T-helper 1 cell treated with Interleukin-12 subunit alpha and Interleukin-12 subunit beta and Interleukin-4 antibody, amounts not matched to agents 30 ng/mL and 1 ng/mL, for 36 hours (primary cell): Measurements from ENCODE around the gene GBF1. TPM values are rescaled to one million over a fixed set of nuclear protein-coding genes. Genes with fewer than 3 reads are reported as not detected.
"Not testable (repeated sequence)": the region's sequence is repeated elsewhere in the genome, so short reads cannot be mapped to it uniquely, and the experiment has no call there.

Source experiments
- intact Hi-C: fragments of 100-400 bp; cut with micrococcal nuclease; formaldehyde crosslinking; loops from one replicate; pipeline ENCODE4 v1.15.1; 2024
- total RNA-seq: library from RNA; stranded (reverse); gene quantifications from 2 replicates; pipeline ENCODE4 v1.2.3, GENCODE V29; 2022

GBF1 gene
- total RNA-seq, 1 donor from 2014 or later: 57.0 TPM

DNA sequence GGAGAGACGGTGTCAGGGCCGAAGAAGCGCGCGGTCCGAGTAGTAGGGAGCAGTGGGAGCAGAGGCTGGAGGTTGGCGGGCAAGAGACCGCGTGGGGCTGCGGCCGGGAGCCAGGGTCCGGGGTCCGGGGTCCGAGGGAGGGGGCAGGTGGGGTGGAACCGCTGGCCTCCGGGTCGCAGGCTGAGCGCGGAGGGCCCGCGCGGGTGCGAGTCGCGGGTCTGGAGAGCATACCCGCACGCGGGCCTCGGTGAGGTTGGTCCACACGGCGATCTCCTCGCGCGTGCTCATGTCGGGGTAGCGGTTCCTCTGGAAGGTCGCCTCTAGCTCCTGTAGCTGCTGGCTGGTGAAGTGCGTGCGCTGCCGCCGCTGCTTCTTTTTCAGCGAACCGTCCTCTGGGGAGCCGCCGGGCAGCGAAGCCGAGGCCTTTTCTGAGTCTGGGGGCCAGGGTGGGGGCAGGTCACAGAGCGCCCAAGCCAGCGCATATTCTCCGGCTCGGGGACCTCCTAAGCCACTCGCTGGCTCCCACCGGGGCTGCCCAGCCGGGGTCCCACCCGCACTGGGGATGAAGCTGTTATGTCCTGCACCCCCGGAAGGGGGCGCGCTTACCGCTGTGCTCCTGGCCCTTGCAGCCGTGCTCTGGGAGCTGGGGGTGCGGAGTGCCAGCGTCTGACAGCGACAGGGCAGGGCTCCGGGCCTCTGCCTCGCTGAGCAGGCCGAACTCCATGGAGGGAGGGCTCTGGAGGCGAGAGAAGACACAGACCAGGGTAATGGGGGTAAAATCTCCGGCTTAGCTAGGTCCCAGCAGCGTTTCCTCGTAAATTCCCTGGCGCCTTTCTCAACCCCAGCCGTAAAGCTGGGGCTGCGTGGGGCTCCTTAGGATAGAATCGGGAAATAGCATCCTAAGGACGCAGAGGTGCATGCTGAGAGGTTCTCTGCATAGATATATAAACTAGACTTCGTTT, 13.7 kb upstream of the GBF1 start:
- intact Hi-C loops: loop anchor here (1.0 to 2.0 kb wide), 5 partner anchors 10 to 352 kb away; partner anchors contain the start of genes GBF1 and PITX3

DNA sequence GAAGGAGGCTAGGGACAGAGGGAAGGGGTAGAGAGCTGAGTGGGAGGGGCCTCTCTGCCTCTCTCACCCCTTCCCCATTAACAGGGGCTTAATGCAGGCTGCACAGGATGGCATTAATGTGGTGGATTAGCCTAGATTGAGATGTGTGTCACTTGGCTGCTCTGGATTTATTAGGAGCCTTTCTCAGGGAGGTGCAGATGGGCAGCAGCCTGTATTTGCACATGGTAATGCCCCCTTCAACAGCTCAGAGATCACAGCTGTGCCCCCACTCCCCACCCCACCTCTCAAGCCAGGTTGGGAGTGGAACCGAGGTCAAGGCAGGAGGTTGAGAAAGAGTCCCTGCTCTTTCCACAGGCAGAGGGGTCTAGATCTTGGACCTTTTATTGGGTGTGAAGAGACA, 11.3 kb upstream of the GBF1 start:
- intact Hi-C loops: no loop called here

DNA sequence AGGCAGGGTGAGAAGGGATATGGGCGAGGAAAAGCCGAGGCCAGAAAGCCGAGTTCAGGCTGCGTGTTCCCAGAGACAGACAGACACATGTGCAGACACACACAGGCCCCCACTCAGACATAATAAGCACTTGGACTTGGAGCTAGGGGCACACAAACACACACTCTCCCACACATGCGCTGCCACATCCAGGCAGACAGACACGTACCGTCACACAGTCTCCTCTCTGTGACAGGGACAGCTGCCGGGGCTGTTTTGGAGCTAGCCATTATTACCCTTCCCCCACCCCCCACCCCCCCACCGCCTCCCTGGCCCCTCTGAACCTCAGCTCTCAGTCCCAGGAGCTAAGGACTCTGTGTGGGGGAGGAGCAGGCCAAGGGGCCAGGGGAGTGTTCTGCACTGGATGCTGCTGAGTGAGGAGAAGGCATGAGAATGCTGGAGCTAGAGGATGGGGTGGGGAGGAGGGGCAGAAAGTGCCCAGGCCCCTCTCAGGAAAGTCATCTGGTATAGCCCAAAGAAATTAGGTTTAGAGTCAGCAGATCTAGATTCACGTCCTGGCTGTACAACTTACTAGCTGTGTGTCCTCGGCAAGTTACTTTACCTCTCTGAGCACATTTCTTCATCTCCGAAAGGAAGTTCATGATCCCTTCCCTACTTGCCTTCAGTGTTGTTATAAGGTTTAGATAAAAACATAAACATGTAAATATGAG, 10.3 kb upstream of the GBF1 start:
- intact Hi-C loops: no loop called here

DNA sequence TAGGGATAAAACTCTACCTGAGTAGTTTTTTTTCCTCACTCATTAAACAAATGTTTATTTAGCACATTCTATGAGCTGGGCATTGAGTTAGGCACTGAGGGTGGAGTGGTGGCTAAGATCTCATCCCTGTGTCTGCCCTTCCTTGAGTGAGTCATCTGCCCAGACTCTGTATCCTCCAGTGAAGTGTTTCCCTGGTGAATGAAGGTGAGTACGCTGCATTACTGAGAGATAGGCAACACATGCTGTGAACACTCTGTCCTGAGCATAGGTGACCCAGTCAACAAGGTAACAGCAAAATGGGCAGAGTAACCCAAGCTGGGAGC, 9.8 kb upstream of the GBF1 start:
- intact Hi-C loops: no loop called here

DNA sequence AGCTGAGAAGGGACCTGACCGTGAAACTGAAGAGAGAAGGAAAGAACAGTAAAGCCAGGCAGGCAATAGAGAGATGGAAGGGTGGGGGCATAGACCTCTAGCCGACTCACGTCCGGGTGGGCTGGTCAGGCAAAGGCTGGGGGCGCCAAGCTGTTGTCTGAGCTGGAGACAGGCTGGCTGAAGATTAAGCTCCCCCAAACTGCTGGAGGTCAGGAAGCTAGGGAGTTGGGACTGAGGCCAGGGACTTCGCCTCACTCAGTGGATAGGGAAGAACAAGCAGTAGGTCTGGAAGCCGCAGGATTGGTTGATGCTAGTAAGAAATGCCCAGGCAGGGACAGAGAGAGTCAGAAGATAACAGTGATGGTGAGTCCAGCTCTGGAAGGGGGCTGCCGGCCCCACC, 9.3 kb upstream of the GBF1 start:
- intact Hi-C loops: no loop called here

DNA sequence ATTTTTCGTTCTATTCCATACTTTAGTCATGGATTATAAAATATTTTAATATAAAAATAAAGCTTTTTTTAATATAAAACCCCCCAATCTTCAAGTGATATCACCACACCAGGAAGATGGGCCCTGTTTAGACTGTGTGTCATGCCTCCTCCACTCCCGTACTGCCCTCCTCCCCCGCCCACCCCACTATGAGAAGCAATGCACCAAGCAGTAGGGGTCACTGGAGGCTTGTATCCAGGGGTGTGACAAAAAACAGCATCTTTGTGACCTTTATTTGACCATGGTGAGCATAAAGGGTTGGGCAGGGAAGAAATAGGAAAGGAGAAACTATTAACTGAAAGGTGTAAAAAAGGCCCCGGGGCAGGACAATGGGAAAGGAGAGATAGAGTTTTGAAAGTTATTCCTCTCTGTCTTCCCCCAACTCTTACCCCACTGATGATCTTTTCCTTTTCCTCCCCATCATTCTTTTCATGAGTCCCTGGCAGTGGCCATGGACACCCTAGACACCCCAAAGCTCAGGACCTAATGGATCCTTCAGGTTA, 7.5 kb upstream of the GBF1 start:
- intact Hi-C loops: no loop called here

DNA sequence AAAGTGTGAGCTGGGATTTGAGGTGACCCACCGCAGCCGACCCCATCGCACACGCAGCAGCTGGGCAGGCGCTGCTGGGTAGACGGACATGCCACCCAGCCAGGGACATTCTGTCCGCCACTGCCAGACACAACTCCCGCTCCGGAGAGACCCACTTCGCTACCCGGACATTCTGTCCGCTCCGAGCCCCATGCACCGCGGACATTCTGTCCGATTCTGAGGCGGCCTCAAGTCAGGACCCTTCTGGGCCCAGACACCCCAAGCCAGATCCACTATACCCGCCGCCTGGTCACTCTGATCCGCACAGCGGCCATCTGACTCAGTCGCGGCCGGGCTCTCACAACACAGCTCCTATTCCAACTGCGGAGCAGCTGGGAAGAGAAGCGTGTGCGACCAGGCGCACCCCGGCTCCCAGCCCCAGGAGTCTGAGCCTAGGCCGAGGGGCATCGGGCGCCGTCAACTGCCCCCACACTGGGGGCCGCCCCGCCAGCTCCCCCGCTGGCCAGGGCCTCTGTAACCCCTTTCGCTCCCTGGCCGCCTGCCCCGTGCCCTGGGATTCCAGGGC, 4.8 kb upstream of the GBF1 start:
- intact Hi-C loops: loop anchor here (1.0 kb wide), 4 partner anchors 9 to 262 kb away; partner anchors contain the start of genes ACTR1A, CUEDC2 and NOLC1

DNA sequence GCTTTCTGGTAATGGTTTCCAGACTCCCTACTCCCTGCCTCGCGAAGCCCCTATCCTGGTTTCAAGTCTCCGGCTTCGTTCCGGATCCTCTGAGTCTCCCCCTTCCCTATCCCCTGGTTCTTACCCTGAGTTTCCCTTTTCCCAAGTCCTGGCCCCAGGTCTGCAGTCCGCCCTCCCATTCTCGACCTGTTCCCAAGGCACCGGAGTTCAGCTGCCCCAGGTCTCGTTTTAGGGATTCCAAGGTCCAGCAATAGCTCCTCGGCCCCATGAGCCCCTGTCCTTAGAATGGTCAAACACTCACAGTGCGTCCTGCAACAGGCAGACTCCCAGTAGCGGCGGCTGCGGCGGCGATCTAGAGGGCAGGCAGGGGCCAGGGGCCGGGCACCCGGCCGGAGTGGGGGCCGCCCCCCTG, 4.3 kb upstream of the GBF1 start:
- intact Hi-C loops: loop anchor here (1.0 kb wide), 4 partner anchors 10 to 261 kb away; partner anchors contain the start of genes ACTR1A, CUEDC2 and NOLC1

DNA sequence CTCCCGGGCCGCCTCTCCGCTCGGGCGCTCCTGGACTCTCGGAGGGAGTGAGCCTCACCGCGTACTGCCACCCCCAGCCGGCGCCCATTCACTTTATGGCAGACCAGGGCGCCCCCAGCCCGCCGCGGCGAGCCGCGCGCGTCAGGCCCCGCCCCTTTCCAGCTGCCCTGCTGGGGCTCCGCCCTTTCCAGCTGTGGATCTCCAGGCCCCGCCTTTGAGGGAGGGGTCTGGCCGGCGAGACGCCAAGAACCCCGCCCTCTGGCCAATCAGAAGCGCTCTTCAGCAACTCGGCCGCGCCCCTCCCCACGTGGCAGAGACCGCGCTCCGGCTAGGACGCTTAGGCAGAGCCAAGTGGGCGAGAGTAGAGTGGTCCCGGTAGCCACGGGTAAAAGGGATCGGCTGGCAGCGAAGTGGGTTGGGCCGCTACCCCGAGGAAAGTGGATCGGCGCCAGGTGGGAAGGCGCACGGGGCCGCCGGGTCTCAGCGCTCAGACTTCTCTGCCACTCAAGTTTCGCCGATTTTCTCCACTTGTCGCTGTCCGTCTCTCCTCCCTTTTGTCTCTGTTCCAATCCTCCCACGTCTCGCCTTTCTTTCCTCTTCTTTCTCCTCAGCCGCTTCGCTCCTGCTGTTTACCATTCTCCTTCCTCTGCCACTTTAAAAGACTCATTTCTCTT, 3.8 kb upstream of the GBF1 start, which contains the start of gene PITX3:
PITX3 (minus strand) TSS at position 69 of the 674 bp plus-strand sequence. CDS start 9,432 bp downstream, outside the sequence.
- intact Hi-C loops: loop anchor here (1.0 kb wide), 4 partner anchors 10 to 261 kb away; partner anchors contain the start of genes ACTR1A, CUEDC2 and NOLC1

DNA sequence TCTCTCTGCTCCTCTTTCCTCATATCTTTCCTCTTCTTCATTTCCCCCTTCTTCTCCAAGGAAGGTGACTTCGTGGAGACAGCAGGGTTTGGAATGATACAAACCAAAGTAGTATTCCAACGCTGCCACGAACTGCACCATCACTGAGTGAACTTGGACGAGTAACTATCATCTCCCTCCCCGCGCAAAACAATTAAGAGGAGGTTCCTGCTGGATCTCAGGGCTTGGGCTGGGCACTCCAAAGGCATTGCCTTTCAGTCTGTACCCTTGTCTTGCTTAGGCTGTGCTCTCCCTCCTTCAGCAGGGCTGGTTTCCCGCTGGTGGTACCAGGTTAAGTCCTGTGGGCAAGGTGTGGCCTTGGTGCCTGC, 3.2 kb upstream of the GBF1 start:
- intact Hi-C loops: no loop called here

DNA sequence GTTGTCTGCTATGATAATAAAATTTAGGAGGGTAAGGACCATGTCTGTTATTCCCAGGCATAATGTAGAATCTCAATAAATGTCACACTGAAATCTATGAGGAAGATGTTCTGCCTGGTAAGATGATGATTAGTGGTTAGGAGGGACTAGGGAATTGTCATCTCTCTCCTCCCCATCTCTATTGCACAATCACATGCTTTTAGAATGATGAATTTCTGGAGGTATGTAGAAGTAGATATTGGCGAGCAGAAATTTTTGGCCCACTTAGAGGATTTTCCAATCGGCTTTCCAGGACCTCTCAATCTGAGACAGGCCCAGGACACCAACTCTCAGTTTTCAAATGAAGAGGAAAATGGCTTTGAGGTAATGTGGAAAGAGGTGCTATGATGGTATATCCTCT, 2.0 kb upstream of the GBF1 start:
- intact Hi-C loops: no loop called here

DNA sequence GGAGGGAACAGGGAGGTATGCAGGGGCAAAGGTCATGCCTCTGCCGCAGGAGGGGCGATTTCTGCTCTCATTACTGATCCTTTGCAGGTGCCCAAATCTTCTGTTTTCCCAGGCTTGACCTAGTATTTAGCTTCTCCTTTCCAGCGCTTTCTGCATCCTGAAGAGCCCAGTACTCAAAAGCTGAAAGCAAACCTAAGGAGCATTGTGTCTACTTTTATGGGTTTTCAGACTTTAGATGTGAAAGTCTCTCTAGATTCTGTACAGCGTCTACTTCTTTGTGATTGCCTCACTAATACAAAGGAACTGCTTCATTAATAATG, 560 bp downstream of the GBF1 start:
- intact Hi-C loops: loop anchor here (1.0 to 5.0 kb wide), 18 partner anchors 15 to 1150 kb away; partner anchors contain the start of genes ACTR1A, ARL3, ATP5MK and CNNM2

DNA sequence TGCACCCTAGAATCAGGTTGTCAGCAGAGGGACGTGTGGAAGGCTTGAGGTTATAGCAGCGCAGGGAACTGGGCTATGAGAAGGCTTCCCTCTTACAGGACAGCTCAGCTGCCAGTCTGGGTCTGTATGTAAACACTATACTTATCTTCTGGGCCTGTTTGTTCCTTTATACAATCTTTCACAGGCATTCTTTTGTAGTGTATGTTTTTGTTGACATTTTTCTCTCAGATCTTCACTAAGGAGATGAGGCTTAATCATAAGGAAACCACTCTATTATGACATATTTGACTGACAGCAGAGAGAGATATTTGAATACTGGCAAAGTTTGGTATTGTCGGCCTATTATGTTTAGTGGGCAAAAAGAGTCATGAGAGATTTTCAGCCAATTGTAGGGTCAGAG, 929 bp downstream of the GBF1 start:
- intact Hi-C loops: loop anchor here (5.0 kb wide), 1 partner anchor 429 kb away; the partner anchor contains the start of gene OGA

DNA sequence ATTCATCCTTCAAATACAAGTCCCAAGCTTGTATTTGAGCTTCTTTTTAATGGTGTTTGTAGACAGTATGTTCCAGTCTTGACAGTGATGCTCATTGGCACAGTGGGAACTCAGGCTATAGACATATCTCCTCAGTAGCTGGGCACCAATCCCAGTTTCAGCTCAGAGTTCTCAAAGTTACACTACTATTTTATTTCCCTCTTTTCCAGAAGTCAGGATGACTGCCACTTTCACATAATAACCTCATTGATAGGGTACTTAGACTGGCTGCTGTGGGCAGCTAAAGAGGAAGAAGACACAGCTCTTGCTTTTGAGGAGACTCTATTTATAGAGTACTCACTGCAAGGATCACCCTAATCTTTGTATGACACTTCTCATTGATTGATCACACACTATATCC, 2.4 kb downstream of the GBF1 start:
- intact Hi-C loops: loop anchor here (5.0 kb wide), 1 partner anchor 430 kb away; the partner anchor contains the start of gene OGA

DNA sequence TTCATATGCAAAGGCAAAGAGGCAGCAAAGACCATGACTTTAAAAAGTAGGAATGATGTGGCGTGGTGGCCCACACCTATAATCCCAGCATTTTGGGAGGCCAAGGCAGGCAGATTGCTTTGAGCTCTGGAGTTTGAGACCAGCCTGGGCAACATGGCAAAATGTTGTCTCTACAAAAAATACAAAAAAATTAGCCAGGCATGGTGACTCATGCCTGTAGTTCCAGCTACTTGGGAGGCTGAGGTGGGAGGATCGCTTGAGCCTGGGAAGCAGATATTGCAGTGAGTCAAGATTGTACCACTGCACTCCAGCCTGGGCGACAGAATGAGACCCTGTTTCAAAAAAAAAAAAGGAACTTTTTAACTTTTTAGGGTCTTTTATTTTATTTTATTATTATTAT, 7.2 kb downstream of the GBF1 start:
- intact Hi-C loops: not testable (repeated sequence)

DNA sequence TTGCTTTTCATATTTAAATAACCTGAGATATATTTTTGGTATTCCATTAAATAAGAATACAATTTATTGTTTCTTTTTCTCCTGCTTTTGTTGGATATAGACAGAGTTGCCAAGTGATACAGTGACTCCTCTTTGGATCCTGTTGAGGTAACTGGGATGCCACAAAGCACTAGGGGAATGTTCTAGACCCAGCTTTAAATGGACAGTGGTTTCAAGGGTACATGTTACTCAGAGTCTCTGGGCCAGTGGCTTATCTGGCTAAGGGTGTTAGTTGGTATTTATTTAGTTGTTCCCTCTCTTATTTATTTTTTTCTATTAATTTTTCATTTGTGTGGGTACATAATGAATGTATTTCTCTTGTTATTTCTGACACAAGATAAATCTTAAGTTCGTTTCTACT, 9.1 kb downstream of the GBF1 start:
- intact Hi-C loops: no loop called here

DNA sequence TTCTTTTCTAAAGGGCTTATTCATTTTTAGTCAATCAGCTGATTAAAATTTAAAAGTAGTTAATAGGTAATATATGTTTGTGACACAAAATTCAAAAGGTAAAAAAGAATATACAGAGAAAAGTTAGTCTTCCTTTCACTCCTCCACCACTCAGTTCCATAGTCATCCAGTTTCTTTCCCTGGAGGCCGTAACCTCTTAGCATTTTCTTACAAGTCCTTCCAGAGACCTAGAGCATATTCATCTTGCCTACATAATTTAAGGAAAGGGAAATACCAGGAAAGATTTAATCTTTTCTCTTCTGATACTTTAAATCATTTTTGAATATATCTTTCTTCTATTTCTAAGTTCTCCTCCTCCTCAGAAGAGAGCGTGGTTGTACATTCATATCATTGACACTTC, 10.1 kb downstream of the GBF1 start:
- intact Hi-C loops: no loop called here

DNA sequence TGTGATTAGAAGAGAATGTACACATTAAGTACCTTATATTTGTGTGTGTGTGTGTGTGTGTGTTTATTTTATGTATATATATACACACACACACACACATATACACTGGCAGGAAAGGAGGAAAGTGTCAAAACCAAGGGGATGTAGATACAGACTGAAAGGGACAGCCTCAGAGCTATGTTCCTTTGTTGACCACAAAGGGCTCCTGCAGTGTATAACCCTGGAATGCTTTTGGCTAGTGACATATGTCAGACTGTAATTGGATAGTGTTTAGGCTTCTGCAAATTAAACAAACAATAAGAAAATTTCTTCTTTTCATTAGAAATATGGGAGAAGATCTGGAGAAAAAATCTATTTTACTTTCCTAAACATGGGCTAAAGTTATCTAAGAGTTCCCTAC, 15.9 kb downstream of the GBF1 start:
- intact Hi-C loops: no loop called here

DNA sequence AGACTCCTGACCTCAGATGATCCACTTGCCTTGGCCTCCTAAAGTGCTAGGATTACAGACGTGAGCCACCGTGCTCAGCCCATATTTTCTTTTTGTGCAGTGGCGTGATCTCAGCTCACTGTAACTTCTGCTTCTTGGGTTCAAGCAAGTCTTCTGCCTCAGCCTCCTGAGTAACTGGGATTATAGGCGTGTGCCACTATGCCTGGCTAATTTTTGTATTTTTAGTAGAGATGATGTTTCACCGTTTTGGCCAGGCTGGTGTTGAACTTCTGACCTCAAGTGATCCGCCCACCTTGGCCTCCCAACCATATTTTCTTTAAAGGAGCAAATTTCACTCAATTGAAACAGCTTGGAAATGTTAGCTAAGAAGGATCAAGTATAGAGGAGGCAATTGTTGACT, 16.5 kb downstream of the GBF1 start:
- intact Hi-C loops: no loop called here

DNA sequence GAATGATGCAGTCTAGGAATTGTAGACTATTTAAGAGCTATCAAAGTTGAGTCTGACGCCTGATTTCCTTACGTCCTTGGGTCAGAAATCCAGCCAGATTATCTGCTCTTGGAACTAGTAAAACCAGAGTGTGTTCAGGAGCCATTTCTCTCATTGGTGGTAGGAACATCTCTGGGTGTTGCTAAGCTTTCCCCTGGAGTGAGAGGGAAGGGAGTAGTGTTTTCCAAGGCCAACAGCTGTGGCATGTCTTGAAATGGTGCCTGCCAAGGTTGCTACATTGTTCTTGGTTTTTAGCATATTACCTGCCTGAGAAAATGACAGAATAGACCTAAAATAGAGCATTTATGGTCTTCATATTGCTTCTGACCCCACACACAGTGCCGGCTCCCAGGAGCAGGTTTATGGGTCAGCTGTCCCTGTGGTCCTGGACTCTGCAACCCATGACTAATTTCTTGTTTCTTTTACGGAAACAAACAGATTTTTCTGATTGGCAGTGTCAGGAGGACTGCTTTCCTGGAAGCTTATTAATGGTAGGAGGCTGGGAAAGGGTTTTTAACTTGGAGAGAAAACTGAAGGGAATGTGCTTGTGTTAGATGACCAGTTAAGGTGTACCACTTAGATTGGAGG, 17.5 kb downstream of the GBF1 start:
- intact Hi-C loops: no loop called here
